H1 (cell line): ENCODE measurements around the gene CASZ1. TPM values are rescaled to one million over a fixed set of nuclear protein-coding genes. Genes with fewer than 3 reads are reported as not detected.

Experiments
- CTCF ChIA-PET: fragments of 300-600 bp; sonication (Branson Sonifier 250); formaldehyde crosslinking; loops from one replicate; lab custom pipeline; 2021; ENCODE audit not compliant: partially characterized antibody; lab: Charles Lee
- POLR2A ChIA-PET: fragments of 300-600 bp; sonication (Branson Sonifier 250); formaldehyde crosslinking; loops from one replicate; lab custom pipeline; 2021; ENCODE audit warnings: inconsistent platforms; ENCODE audit not compliant: partially characterized antibody; lab: Charles Lee
- DNase-seq, 2 experiments: peaks; one replicate each; pipeline versions ENCODE4 v3.0.0 to v3.0.0-alpha.2; 2010 to 2022; ENCODE audit warnings: low spot score in 2 of 2, low read depth in 1 of 2, mixed read lengths in 1 of 2
- FAIRE-seq: peaks from 2 replicates; lab custom pipeline; 2011; peaks lifted over from hg19 to GRCh38; lab: Jason Lieb, UNC
- H2AFZ ChIP-seq: 2 replicates; pipeline ENCODE4 v1.8.1; 2012; ENCODE audit warnings: low read length, inconsistent platforms
- H2AK5ac ChIP-seq: 2 replicates; pipeline ENCODE4 v1.6.1; 2013; ENCODE audit warnings: low read depth, low read length
- H2BK120ac ChIP-seq: replicated peaks from 2 replicates; pipeline ENCODE3; 2013; ENCODE audit warnings: low read depth, low read length, inconsistent platforms
- H2BK12ac ChIP-seq: 2 replicates; pipeline ENCODE4 v1.6.1; 2013; ENCODE audit warnings: low read depth, low read length
- H2BK15ac ChIP-seq: 2 replicates; pipeline ENCODE4 v1.6.1; 2013; ENCODE audit warnings: low read length
- H2BK20ac ChIP-seq: 2 replicates; pipeline ENCODE4 v1.6.1; 2013; ENCODE audit warnings: low read length
- H2BK5ac ChIP-seq: 2 replicates; pipeline ENCODE4 v1.6.1; 2013; ENCODE audit warnings: low read depth, low read length
- H3K14ac ChIP-seq: 2 replicates; pipeline ENCODE4 v1.6.1; 2013; ENCODE audit warnings: inconsistent platforms; ENCODE audit not compliant: insufficient read length
- H3K18ac ChIP-seq: 2 replicates; pipeline ENCODE4 v1.6.1; 2013; ENCODE audit warnings: low read length; ENCODE audit errors: extremely low read depth
- H3K23ac ChIP-seq: 2 replicates; pipeline ENCODE4 v1.6.1; 2013; ENCODE audit warnings: inconsistent platforms; ENCODE audit not compliant: insufficient read length
- H3K23me2 ChIP-seq: 2 replicates; pipeline ENCODE4 v1.6.1; 2013; ENCODE audit warnings: low read depth, low read length
- H3K27ac ChIP-seq: 2 replicates; pipeline ENCODE4 v1.6.1; 2011; ENCODE audit warnings: low read depth, low read length, inconsistent platforms
- H3K27me3 ChIP-seq, 4 experiments: replicated peaks in 1 of 4; 1 replicate in 1 of 4; 2 replicates in 3 of 4; pipeline versions ENCODE4 v1.6.1 to v1.8.1; 2011 to 2013; ENCODE audit warnings: low read length in 3 of 4, mild to moderate bottlenecking in 3 of 4, inconsistent platforms in 2 of 4, mixed read lengths in 2 of 4, moderate library complexity in 1 of 4; ENCODE audit not compliant: control insufficient read depth in 3 of 4, insufficient read depth in 3 of 4; ENCODE audit errors: extremely low read depth in 1 of 4
- H3K36me3 ChIP-seq, 4 experiments: 2 replicates each; pipeline versions ENCODE4 v1.6.1 to v1.8.1; 2011 to 2013; ENCODE audit warnings: mild to moderate bottlenecking in 4 of 4, low read length in 3 of 4, moderate library complexity in 2 of 4, control low read depth in 1 of 4, inconsistent platforms in 1 of 4; ENCODE audit not compliant: insufficient read depth in 4 of 4, control insufficient read depth in 2 of 4
- H3K4ac ChIP-seq: replicated peaks from 2 replicates; pipeline ENCODE3; 2013; ENCODE audit warnings: low read length, low read depth, mixed read lengths, inconsistent platforms; ENCODE audit not compliant: insufficient read length
- H3K4me1 ChIP-seq, 4 experiments: replicated peaks in 1 of 4; 1 replicate in 1 of 4; 2 replicates in 3 of 4; pipeline versions ENCODE4 v1.6.1 to v1.8.1; 2011 to 2013; ENCODE audit warnings: low read length in 3 of 4, inconsistent platforms in 2 of 4, mixed read lengths in 1 of 4; ENCODE audit not compliant: insufficient read depth in 4 of 4, control insufficient read depth in 3 of 4
- H3K4me2 ChIP-seq, 2 experiments: 2 replicates each; pipeline versions ENCODE4 v1.6.1 to v1.8.1; 2011 to 2013; ENCODE audit warnings: low read depth in 2 of 2, low read length in 2 of 2, control low read depth in 1 of 2, inconsistent platforms in 1 of 2, mild to moderate bottlenecking in 1 of 2; ENCODE audit not compliant: insufficient read depth in 1 of 2
- H3K4me3 ChIP-seq, 4 experiments: fragments of 200-600, 300-600 bp in 1 of 4; sonication (generic), shearing (Covaris generic), sonication (Bioruptor Twin) in 1 of 4; 2 replicates each; pipeline versions ENCODE4 v1.5.1 to v1.8.1; 2011 to 2016; ENCODE audit warnings: low read length in 4 of 4, low read depth in 3 of 4, control low read depth in 2 of 4, inconsistent platforms in 2 of 4, mild to moderate bottlenecking in 2 of 4, mixed read lengths in 1 of 4, moderate library complexity in 1 of 4; ENCODE audit not compliant: insufficient read depth in 2 of 4; ENCODE audit errors: extremely low read depth in 1 of 4
- H3K56ac ChIP-seq: replicated peaks from 2 replicates; pipeline ENCODE3; 2013; ENCODE audit warnings: low read depth, mild to moderate bottlenecking, mixed read lengths, low read length, inconsistent platforms; ENCODE audit not compliant: insufficient read length
- H3K79me1 ChIP-seq: 2 replicates; pipeline ENCODE4 v1.6.1; 2013; ENCODE audit warnings: low read depth, low read length, control low read depth
- H3K79me2 ChIP-seq, 2 experiments: 2 replicates each; pipeline versions ENCODE4 v1.6.1 to v1.8.1; 2012 to 2013; ENCODE audit warnings: low read length in 2 of 2, mild to moderate bottlenecking in 2 of 2, inconsistent platforms in 1 of 2; ENCODE audit not compliant: insufficient read depth in 2 of 2, control insufficient read depth in 1 of 2
- H3K9ac ChIP-seq, 4 experiments: replicated peaks in 1 of 4; 1 replicate in 1 of 4; 2 replicates in 3 of 4; pipeline versions ENCODE4 v1.6.1 to v1.8.1; 2011 to 2013; ENCODE audit warnings: low read depth in 3 of 4, low read length in 3 of 4, control low read depth in 2 of 4, mild to moderate bottlenecking in 2 of 4, moderate library complexity in 2 of 4, inconsistent platforms in 1 of 4; ENCODE audit errors: extremely low read depth in 1 of 4
- H3K9me3 ChIP-seq, 2 experiments: 2 replicates each; pipeline versions ENCODE4 v1.6.1 to v1.8.1; 2012 to 2013; ENCODE audit warnings: mild to moderate bottlenecking in 2 of 2, moderate library complexity in 2 of 2, control low read depth in 1 of 2, inconsistent platforms in 1 of 2, low read depth in 1 of 2, low read length in 1 of 2, mixed read lengths in 1 of 2; ENCODE audit not compliant: insufficient read depth in 2 of 2
- H4K20me1 ChIP-seq, 2 experiments: replicated peaks in 1 of 2; 2 replicates each; pipeline versions ENCODE3 to v1.8.1; 2011 to 2013; ENCODE audit warnings: inconsistent platforms in 2 of 2, low read length in 2 of 2, mild to moderate bottlenecking in 1 of 2; ENCODE audit not compliant: insufficient read depth in 2 of 2, control insufficient read depth in 1 of 2
- H4K5ac ChIP-seq: 2 replicates; pipeline ENCODE4 v1.6.1; 2013; ENCODE audit warnings: low read length, low read depth, mixed read lengths, inconsistent platforms; ENCODE audit not compliant: insufficient read length
- H4K8ac ChIP-seq: 2 replicates; pipeline ENCODE4 v1.8.0; 2013; ENCODE audit warnings: mild to moderate bottlenecking, moderate library complexity, low read length, inconsistent platforms; ENCODE audit not compliant: insufficient read depth; ENCODE audit errors: extremely low read depth
- H4K91ac ChIP-seq: replicated peaks from 2 replicates; pipeline ENCODE3; 2013; ENCODE audit warnings: low read length, mixed read lengths, inconsistent platforms; ENCODE audit not compliant: insufficient read length
- CBX5 ChIP-seq: fragments of 300-800, 300-1000 bp; sonication (generic); IDR thresholded peaks from 2 replicates; pipeline ENCODE4 v1.7.1; 2016; ENCODE audit warnings: antibody characterized with exemption, low read length, low read depth
- CEBPB ChIP-seq: IDR thresholded peaks from 2 replicates; pipeline ENCODE4 v1.6.1; 2012; ENCODE audit warnings: low read depth, low read length
- EZH2 ChIP-seq: fragments of 200-600 bp; sonication (generic); IDR thresholded peaks from 2 replicates; pipeline ENCODE4 v1.7.1; 2012; ENCODE audit warnings: low read depth, mild to moderate bottlenecking, moderate library complexity, low read length, inconsistent platforms; ENCODE audit not compliant: severe bottlenecking
- FOSL1 ChIP-seq: IDR thresholded peaks from 2 replicates; pipeline ENCODE4 v1.6.1; 2011; ENCODE audit warnings: mild to moderate bottlenecking, low read depth, low read length, moderate library complexity; ENCODE audit not compliant: insufficient read depth
- JUN ChIP-seq: IDR thresholded peaks from 2 replicates; pipeline ENCODE4 v1.6.1; 2011; ENCODE audit warnings: low read depth, mild to moderate bottlenecking, improper control_type of control experiment, low read length
- RFX5 ChIP-seq: IDR thresholded peaks from 2 replicates; pipeline ENCODE4 v1.6.1; 2011; ENCODE audit warnings: low read depth, low read length, improper control_type of control experiment, borderline replicate concordance
- RNF2 ChIP-seq: fragments of 200-900, 300-1000 bp; sonication (generic); IDR thresholded peaks from 2 replicates; pipeline ENCODE4 v1.7.1; 2016; ENCODE audit warnings: borderline replicate concordance, low read depth, mild to moderate bottlenecking, antibody characterized with exemption, low read length; ENCODE audit not compliant: poor library complexity, severe bottlenecking; ENCODE audit errors: missing control alignments
- SUZ12 ChIP-seq: fragments of 200-600 bp; sonication (generic); IDR thresholded peaks from 2 replicates; pipeline ENCODE4 v1.6.1; 2012; ENCODE audit warnings: mild to moderate bottlenecking, inconsistent platforms, low read length, moderate library complexity, mixed read lengths
- WGBS, 2 experiments: shearing (Covaris generic) in 1 of 2; methylation state at CpG; one replicate each; pipeline versions ENCODE4 v1.1.6 to v1.1.7; 2013 to 2015; ENCODE audit warnings: low lambda C conversion rate in 2 of 2, mixed read lengths in 2 of 2, inconsistent platforms in 1 of 2, low coverage in 1 of 2, missing lambda C conversion rate in 1 of 2; ENCODE audit not compliant: insufficient replicate concordance in 2 of 2, insufficient coverage in 1 of 2, insufficient read length in 1 of 2; ENCODE audit errors: extremely low coverage in 1 of 2, missing lambda C conversion rate in 1 of 2; 5-methylcytosine and 5-hydroxymethylcytosine counted together
- polyA plus RNA-seq, 7 experiments: library from polyadenylated mRNA; depleted of rRNA in 3 of 7; stranded (reverse) in 5 of 7; unstranded in 2 of 7; fragments of >200 nt in 5 of 7; fragments of 200-250 nt in 2 of 7; gene quantifications; 1 replicate in 5 of 7; 2 replicates in 1 of 7; 4 replicates in 1 of 7; pipeline versions ENCODE4 v1.2.1 to v1.2.3, GENCODE V29; 2011 to 2013; ENCODE audit warnings: missing spikeins in 2 of 7, mixed read lengths in 2 of 7
- total RNA-seq: library from RNA; stranded (reverse); fragmentation: NEBNext Ultra II Directional; extraction: Animal tissue kit (Norgen Biotek cat#: 25700); gene quantifications from 2 replicates; pipeline ENCODE4 v1.2.1, GENCODE V29; 2021
- TF ChIP-seq, protein P1 (sequence below): IDR thresholded peaks from 2 replicates; pipeline ENCODE4 v1.6.1; 2012; ENCODE audit warnings: inconsistent platforms

Gene CASZ1
- total and polyA plus RNA-seq, 2 of the 8 experiments (the other 6 are each of a cell fraction or from before 2014, with no cell fraction given), result 4.4 to 7.7 TPM

- Histone ChIP-seq H3K9ac (no peak overlapping the region), H2BK120ac (no peak overlapping the region), H3K79me2 (no peaks in the 10 kb centered on the region), H3K56ac (no peak overlapping the region), H3K23me2 (no peaks in the 10 kb centered on the region), H3K4ac (no peak overlapping the region), H3K4me1 (peaks cover 0 to 3% (median 0%) of the 10 kb centered on the region in 4 experiments; a peak in 1 of 7 replicates), H2AFZ (no peak overlapping the region), H2AK5ac (no peak overlapping the region), H2BK12ac (no peak overlapping the region), H3K18ac (no peak overlapping the region), H4K20me1 (no peaks in the 10 kb centered on the region), H4K91ac (no peak overlapping the region), H3K9me3 (no peaks in the 10 kb centered on the region), H3K14ac (no peak overlapping the region), H2BK20ac (no peak overlapping the region), H2BK15ac (no peak overlapping the region), H3K23ac (no peak overlapping the region), H3K36me3 (no peaks in the 10 kb centered on the region), H3K27me3 (no peaks in the 10 kb centered on the region), H2BK5ac (no peak overlapping the region), H3K27ac (no peak overlapping the region), H3K4me3 (no peak overlapping the region), H4K5ac (no peak overlapping the region), H4K8ac (no peak overlapping the region), H3K4me2 (no peak overlapping the region), H3K79me1 (no peaks in the 10 kb centered on the region)
- ChIA-PET CTCF (interaction anchor here (1.5 kb wide), 1 partner anchor 10 kb away, joined by 5 read pairs; no protein-coding TSS in a partner anchor), POLR2A (interaction anchor here (0.7 kb wide), 1 partner anchor 115 kb away, joined by 3 read pairs; no protein-coding TSS in a partner anchor)
- DNase-seq, result no peak
- FAIRE-seq, result no peak
- no peak for TF ChIP-seq SUZ12
- no peak for TF ChIP-seq JUN
- TF ChIP-seq CBX5, result no peak
- TF ChIP-seq, protein P1, sequence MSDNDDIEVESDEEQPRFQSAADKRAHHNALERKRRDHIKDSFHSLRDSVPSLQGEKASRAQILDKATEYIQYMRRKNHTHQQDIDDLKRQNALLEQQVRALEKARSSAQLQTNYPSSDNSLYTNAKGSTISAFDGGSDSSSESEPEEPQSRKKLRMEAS, result no peak
- no peak for TF ChIP-seq RFX5
- no peak for TF ChIP-seq RNF2
- no peak for TF ChIP-seq CEBPB
- no peak for TF ChIP-seq FOSL1
- TF ChIP-seq EZH2, result no peak
- WGBS, 2 experiments, result 83% methylated on average over 7 of the region's 7 CpGs; no CpG with 5 or more reads in 1 of the 2 experiments
Measured at GRCh38 chr1:10768552-10768951, 27.9 kb downstream of the CASZ1 start.
